ENCODE measurements around the gene SKAP1.
"Not testable (repeated sequence)": the region's sequence is repeated elsewhere in the genome, so short reads cannot be mapped to it uniquely, and the experiment has no call there.

Gene SKAP1

DNA sequence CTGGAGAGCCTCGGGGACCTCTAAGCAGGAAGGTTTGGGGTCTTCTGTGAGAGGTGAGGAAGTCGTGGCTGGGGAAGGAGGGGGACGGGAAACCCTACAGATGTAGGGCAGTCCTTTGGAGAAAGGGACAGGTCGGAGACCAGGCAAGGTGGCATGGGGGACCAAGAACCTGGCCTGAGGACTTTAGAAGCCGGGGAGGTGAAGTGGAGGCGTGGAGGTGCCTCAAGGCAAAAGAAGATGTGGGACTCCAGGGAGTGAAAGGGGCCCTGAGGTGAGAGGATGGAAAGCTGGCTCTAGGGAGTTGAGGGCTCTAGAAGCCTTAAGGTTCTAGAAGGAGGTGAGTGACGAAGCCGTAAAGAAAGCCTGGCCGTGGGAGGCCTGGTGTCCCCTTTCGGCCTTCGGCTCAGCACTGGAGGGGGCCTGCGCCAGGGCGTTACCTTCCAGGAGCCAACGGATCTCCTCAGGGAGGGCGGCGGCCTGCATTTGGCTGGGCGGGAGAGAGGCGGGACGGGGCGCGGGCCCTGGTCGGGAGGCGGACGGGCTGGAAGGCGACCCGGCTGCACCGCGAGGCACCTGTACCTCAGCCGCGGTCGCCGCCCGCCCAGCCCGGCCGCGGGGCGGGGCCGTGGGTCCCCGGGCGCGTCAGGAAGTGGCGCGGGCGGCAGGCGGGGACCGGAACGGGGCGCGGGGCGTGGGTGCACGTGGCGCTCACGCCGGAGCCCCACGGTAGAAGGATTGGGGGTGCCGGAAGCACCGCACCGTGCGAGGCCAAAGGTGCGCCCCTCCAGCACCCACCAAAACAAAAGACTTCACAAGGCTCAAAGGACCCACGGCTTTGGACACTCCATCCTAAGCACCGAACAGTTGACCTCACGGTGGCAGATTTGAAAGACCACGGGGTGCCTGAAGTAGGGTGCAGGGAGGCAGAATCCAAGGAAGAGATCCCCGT is at the start of gene SKAP1:
Gene SKAP1, minus strand, starts transcription at position 577 of the 949 bp plus-strand sequence.
- DNase-seq, result no peak

- DNase-seq, result no peak
Measured at GRCh38 chr17:48479014-48479402, 49.0 kb upstream of the SKAP1 start.

- no peak for DNase-seq
Measured at GRCh38 chr17:48478224-48479013, 48.4 kb upstream of the SKAP1 start.

GRCh38 chr17:48477221-48477620 is 47.2 kb upstream of the SKAP1 start:
- DNase-seq, result no peak

GRCh38 chr17:48472411-48473281 is 42.6 kb upstream of the SKAP1 start:
- DNase-seq, result no peak

- DNase-seq, result no peak
Measured at GRCh38 chr17:48471817-48472410, 41.9 kb upstream of the SKAP1 start.

DNA sequence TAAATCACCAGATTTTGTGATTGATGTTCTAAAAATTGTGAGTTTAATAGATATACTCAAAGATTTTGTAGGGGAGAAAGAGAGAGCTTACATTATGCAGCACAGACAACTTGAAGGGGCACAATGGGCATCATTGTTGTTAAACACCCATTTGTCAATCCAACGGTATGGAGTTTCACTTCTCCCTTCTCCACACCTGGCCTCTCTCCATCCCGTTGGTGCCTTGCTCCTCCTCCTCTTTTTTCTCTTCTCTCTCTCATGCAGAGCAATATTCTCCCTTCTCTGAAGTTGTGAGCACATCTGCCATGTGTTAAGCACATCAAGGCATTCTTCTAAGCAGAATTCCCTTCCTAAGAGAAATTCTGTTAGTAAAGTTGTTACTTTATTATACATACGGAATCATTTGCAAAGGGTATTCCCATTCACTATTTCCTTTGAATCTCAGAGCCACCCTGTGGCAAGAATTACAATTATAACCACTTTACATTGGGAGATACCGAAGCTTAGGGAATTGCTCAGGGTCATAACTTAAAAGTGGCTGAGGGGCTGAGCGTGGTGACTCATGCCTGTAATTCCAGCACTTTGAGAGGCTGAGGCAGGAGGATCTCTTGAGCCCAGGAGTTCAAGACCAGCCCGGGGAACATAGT is 40.5 kb upstream of the SKAP1 start:
- no peak for DNase-seq

- DNase-seq, result no peak
Measured at GRCh38 chr17:48469227-48469626, 39.2 kb upstream of the SKAP1 start.

DNA sequence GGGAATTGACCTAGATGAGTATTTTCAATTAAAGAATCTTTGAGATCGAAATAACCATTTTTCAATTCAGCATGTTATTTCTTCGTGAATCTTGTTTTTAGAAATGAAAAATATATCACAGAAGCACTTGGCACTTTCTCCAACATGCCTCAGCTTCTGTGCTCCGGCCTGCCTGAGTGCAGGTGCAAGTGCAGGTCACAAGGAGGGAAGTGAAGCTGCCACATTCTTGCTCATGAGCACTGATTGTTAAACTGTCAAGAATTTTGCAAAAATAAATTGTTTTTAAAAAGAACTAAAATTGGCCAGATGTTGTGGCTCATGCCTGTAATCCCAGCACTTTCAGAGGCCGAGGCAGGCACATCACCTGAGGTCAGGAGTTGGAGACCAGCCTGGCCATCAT is 38.3 kb upstream of the SKAP1 start:
- DNase-seq, result no peak

DNA sequence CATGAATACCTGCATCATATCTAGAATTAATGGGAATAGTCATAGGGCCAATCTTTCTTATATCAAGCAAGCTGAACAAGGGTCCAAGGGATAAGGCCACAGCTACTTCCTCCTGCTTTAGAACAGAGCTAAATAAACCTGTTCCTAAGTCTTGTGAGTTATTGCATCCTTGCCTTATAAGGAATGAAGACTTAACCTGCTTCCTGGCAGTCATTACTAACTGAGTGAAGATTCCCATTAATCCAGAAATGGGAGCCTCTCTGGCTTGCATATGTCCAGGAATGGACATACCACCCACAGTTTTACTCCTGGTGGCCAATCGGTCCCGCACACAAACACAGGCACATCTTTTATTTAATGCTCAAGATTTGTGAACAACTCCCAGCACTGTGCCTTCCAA is 35.9 kb upstream of the SKAP1 start:
- no peak for DNase-seq

DNA sequence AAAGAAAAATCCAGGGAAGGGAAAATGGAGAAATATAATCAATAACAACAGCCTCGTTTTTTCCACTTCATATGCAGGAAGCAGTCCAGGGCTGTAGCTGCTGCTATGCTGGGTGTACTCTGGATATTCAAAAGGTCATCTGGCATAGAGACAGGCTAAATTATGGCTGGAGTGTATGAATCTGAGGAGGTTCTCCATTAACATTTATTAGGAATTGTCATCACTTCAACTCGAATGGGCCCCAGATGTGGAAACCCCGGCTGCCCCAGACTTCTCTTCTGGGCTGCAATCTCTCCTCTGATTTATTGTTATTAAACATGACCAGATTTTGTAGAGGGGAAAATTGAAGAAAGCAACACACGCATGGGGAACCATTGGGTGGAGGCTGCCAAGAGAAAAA is 33.5 kb upstream of the SKAP1 start:
- DNase-seq, result no peak

GRCh38 chr17:48462946-48463345 is 32.9 kb upstream of the SKAP1 start:
- DNase-seq, result no peak

DNA sequence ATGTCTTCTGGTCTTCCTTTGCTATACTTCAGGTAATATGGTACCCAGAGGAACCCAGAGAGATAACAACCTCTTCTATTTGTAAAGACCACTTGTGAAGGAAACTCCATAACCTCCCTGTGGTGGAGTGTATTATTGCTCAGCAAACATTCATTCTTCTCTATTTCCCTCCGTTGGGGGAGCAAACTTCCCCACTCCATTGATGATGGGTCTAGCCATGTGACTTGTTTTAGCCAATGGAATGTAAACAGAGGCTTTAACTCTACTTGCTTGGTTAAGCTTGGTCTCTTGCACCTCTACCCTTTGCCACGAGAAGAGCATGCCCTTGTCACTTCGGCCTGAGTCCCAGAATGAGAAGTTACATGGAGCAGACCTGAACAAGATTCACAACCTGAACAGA is 30.0 kb upstream of the SKAP1 start:
- no peak for DNase-seq

DNA sequence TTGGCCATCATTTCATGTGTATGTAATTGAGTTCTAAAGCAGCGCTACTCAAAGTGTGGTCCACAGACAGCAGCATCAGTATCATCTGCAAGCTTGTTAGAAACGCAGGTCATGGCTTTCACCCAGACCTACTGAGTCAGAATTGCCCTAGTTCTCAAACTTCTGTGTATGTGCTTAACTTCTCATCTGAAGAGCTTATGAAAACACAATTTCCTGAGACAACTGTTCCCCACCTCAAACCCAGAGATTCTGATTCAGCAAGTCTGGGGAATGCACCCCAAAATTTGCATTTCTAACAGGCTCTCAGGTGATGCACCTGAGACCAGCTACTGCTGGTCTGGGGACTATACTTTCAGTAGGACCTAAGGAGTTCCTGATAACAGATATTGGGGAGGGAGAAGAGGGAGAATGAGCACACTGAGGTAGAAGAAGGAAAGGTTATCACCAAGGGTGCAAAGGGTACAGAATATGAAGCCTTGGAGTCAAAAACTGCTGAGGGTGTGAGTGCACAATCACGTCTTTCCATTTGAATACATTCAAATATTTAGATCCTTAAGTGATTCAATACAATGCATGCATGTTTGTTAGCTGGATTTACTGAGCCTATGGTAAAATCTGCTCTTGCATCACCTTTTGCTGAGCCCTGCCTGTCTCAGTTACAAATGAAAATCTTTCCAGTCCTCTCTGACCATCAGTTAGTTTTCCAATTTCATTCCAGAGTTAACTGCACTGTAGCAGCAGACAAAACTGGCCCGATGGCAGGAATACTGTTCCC is 29.2 kb upstream of the SKAP1 start:
- DNase-seq, result no peak

- DNase-seq, result no peak
Measured at GRCh38 chr17:48457080-48457836, 27.2 kb upstream of the SKAP1 start.

- DNase-seq, result no peak
Measured at GRCh38 chr17:48456589-48456988, 26.6 kb upstream of the SKAP1 start.

DNA sequence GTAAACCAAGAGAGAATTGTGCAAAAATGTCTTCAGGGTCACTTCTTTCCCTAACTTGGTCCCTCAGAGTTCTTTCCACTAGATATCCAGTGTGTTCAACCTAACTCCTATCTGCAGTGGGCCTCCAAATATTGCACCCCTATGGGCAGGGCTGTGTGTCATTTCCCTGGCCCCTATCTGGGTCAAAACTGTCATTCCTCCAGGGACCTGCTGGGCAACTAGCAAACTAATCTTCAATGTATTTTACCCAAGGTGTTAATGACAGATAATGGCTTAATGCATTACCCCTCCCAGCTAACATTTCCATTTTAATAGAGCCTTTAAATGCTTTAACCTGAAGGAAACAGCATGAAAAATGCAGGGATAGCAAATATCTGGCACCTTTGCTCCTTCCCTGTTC is 25.8 kb upstream of the SKAP1 start:
- DNase-seq, result no peak

- DNase-seq, result no peak
Measured at GRCh38 chr17:48453447-48453846, 23.4 kb upstream of the SKAP1 start.

DNA sequence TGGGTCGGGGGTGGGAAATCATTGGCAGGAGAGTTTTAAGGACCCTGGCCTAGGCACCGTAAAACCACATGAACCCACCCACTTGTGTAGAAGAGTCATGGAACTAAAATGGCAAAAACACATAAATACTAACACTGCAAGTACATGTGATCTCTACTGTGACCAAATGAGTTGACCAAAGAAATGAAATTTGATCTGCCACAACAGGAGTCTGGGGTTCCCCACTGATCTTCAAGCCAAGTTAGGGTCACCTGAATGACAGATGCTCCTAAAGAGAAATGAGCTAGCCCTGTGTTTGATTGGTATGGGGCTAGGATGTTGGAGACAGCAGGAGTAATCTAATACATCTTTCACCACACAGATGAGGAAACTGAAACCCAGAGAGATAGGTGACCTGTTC is 21.5 kb upstream of the SKAP1 start:
- DNase-seq, result no peak

- not testable (repeated sequence) for DNase-seq
Measured at GRCh38 chr17:48449335-48449734, 19.3 kb upstream of the SKAP1 start.

DNA sequence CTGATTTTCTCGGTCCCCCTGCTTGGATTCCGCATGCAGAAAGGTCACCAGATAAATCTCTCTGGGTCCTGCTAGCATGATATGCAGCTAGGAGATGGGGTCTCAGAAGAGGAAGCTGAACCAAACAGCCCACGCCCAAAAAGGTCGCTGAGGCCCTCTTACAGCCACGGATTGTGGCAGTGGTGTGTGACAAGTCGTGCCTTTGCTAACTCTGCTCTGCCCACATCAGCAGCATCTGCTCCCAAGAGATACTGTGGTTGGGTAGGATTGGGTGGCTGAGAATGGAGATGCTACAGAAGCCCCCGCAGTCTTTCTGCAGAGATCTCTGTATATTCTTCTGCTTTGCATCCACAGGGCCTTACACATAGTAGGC is 15.2 kb upstream of the SKAP1 start:
- DNase-seq, result no peak

Measured in NCI-H446 treated with DMSO at 0.1 percent for 48 hours (cell line).